Measurements from ENCODE around the gene THAP11. TPM values are rescaled to one million over a fixed set of nuclear protein-coding genes. Genes with fewer than 3 reads are reported as not detected.

The THAP11 gene
- polyA plus RNA-seq, 2 of the 4 experiments (the other 2 are of a cell fraction), result 30.9 to 33.2 TPM

DNA sequence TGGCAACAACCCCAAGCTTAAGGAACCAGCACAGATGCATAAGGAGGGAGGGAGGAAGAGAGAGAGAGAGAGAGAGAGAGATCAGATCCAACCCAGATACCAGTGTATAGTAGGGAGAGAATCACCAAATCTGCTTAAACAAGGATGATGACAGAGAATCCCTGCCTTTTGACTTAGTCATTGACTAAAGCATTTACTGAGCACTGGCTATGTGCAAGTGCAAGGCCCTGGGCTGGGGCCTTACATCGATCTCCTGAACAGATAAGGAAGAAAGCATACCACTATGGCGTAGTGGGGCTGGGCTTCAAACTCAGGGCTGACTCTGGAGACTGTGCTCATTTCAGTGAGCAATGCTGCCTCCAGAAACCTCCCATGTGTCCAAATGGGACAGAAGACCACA, 19.6 kb upstream of the THAP11 start:
- peak; percentile 16 to 25; a peak in 4 of 6 replicates for ATAC-seq
- no peaks in the 10 kb centered on the region for H3K4me1 ChIP-seq
- ChIA-PET POLR2A (no interaction called here), CTCF (interaction anchor here (1.3 to 2.5 kb wide), 2 partner anchors 61 to 302 kb away, joined by 3 to 9 read pairs; no protein-coding TSS in a partner anchor)
- no peaks in the 10 kb centered on the region for H3K9me3 ChIP-seq
- no peak overlapping the region for H3K27ac ChIP-seq
- no peak overlapping the region for H3K4me2 ChIP-seq
- no peak for FAIRE-seq
- 46% methylated on average over 2 of the region's 2 CpGs for WGBS (ENCODE audit: missing lambda C conversion rate)
- no peak for DNase-seq (ENCODE audit: low read depth in 1 of 2, low spot score in 1 of 2)
- TF ChIP-seq ZNF302 (CRISPR knock-in tag; IDR thresholded peaks at IDR 0.05) (no peak), ZFP36 (IDR thresholded peaks at IDR 0.05; ENCODE audit: borderline replicate concordance, partially characterized antibody) (no peak), TP53 (CRISPR knock-in tag; IDR thresholded peaks at IDR 0.05) (no peak), NPAS2 (CRISPR knock-in tag; IDR thresholded peaks at IDR 0.05; ENCODE audit: borderline replicate concordance) (no peak), MAZ (IDR thresholded peaks at IDR 0.05; ENCODE audit: borderline replicate concordance, low read depth, low read length) (no peak), SMC3 (IDR thresholded peaks at IDR 0.05) (no peak), RAD21 (conservative IDR thresholded peaks at IDR 0.05 in 1 of 2, IDR thresholded peaks at IDR 0.05 in 1 of 2) (no peak), HEYL (CRISPR knock-in tag; IDR thresholded peaks at IDR 0.05) (no peak), KDM5A (IDR thresholded peaks at IDR 0.05) (no peak), EHMT2 (IDR thresholded peaks at IDR 0.05; ENCODE audit: low read depth) (no peak), FOSL2 (IDR thresholded peaks at IDR 0.05) (no peak), FOSL2 (CRISPR knock-in tag; IDR thresholded peaks at IDR 0.05) (no peak), POLR2A (IDR thresholded peaks at IDR 0.05; ENCODE audit: low read length) (no peak), EHF (CRISPR knock-in tag; IDR thresholded peaks at IDR 0.05) (no peak), SREBF2 (IDR thresholded peaks at IDR 0.05) (no peak), ZSCAN20 (CRISPR knock-in tag; IDR thresholded peaks at IDR 0.05) (no peak), GATA3 (IDR thresholded peaks at IDR 0.05; ENCODE audit: borderline replicate concordance) (no peak), JUNB (IDR thresholded peaks at IDR 0.05) (no peak)
- TF ChIP-seq, protein P1, sequence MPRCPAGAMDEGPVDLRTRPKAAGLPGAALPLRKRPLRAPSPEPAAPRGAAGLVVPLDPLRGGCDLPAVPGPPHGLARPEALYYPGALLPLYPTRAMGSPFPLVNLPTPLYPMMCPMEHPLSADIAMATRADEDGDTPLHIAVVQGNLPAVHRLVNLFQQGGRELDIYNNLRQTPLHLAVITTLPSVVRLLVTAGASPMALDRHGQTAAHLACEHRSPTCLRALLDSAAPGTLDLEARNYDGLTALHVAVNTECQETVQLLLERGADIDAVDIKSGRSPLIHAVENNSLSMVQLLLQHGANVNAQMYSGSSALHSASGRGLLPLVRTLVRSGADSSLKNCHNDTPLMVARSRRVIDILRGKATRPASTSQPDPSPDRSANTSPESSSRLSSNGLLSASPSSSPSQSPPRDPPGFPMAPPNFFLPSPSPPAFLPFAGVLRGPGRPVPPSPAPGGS (IDR thresholded peaks at IDR 0.05), result no peak
- TF ChIP-seq, protein P2, sequence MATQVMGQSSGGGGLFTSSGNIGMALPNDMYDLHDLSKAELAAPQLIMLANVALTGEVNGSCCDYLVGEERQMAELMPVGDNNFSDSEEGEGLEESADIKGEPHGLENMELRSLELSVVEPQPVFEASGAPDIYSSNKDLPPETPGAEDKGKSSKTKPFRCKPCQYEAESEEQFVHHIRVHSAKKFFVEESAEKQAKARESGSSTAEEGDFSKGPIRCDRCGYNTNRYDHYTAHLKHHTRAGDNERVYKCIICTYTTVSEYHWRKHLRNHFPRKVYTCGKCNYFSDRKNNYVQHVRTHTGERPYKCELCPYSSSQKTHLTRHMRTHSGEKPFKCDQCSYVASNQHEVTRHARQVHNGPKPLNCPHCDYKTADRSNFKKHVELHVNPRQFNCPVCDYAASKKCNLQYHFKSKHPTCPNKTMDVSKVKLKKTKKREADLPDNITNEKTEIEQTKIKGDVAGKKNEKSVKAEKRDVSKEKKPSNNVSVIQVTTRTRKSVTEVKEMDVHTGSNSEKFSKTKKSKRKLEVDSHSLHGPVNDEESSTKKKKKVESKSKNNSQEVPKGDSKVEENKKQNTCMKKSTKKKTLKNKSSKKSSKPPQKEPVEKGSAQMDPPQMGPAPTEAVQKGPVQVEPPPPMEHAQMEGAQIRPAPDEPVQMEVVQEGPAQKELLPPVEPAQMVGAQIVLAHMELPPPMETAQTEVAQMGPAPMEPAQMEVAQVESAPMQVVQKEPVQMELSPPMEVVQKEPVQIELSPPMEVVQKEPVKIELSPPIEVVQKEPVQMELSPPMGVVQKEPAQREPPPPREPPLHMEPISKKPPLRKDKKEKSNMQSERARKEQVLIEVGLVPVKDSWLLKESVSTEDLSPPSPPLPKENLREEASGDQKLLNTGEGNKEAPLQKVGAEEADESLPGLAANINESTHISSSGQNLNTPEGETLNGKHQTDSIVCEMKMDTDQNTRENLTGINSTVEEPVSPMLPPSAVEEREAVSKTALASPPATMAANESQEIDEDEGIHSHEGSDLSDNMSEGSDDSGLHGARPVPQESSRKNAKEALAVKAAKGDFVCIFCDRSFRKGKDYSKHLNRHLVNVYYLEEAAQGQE (IDR thresholded peaks at IDR 0.05), result no peak
- TF ChIP-seq, protein P3, sequence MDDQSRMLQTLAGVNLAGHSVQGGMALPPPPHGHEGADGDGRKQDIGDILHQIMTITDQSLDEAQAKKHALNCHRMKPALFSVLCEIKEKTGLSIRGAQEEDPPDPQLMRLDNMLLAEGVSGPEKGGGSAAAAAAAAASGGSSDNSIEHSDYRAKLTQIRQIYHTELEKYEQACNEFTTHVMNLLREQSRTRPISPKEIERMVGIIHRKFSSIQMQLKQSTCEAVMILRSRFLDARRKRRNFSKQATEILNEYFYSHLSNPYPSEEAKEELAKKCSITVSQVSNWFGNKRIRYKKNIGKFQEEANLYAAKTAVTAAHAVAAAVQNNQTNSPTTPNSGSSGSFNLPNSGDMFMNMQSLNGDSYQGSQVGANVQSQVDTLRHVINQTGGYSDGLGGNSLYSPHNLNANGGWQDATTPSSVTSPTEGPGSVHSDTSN (IDR thresholded peaks at IDR 0.05), result no peak
- no peak overlapping the region for H3K4me3 ChIP-seq

DNA sequence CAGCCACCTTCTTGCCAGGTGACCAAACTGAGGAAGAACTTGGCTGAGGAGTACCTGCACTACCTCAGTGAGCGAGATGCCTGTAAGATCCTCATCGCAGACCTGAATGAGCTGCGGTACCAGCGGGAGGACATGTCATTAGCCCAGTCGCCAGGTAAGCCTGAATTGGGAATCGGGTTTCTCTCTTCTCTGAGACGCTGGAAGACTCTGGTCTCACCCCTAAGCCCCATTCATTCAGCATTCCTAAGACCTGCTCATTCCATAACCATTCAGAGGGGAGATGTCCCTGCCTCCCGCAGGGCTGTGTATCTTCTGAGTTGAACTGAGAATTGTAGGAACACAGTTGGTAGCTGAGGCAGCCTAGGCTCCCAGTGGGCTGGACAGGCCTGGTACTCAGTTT, 17.0 kb upstream of the THAP11 start:
- ChIA-PET POLR2A (no interaction called here), CTCF (interaction anchor here (0.9 to 15.0 kb wide), 2 partner anchors 8 to 103 kb away, joined by 3 to 187 read pairs; no protein-coding TSS in a partner anchor)
- H3K27ac ChIP-seq, result no peak overlapping the region
- ATAC-seq (no peak), DNase-seq (ENCODE audit: low read depth in 1 of 2, low spot score in 1 of 2) (no peak), FAIRE-seq (no peak)
- no peak overlapping the region for H3K4me2 ChIP-seq
- 87% methylated on average over 8 of the region's 8 CpGs for WGBS (ENCODE audit: missing lambda C conversion rate)
- H3K4me1 ChIP-seq, result no peaks in the 10 kb centered on the region
- H3K4me3 ChIP-seq, result no peak overlapping the region
- no peaks in the 10 kb centered on the region for H3K9me3 ChIP-seq
- TF ChIP-seq FOXS1 (CRISPR knock-in tag; IDR thresholded peaks at IDR 0.05), result no peak
- no peak for TF ChIP-seq HEYL (CRISPR knock-in tag; IDR thresholded peaks at IDR 0.05)
- no peak for TF ChIP-seq BHLHE40 (IDR thresholded peaks at IDR 0.05; ENCODE audit: low read depth, low read length)
- TF ChIP-seq, protein P4, sequence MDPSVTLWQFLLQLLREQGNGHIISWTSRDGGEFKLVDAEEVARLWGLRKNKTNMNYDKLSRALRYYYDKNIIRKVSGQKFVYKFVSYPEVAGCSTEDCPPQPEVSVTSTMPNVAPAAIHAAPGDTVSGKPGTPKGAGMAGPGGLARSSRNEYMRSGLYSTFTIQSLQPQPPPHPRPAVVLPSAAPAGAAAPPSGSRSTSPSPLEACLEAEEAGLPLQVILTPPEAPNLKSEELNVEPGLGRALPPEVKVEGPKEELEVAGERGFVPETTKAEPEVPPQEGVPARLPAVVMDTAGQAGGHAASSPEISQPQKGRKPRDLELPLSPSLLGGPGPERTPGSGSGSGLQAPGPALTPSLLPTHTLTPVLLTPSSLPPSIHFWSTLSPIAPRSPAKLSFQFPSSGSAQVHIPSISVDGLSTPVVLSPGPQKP (IDR thresholded peaks at IDR 0.05; ENCODE audit: low read depth, low read length), result no peak

All from A549 (cell line).